Adrenal gland (tissue), 12 donors: ENCODE measurements around the gene SNURF. TPM values are rescaled to one million over a fixed set of nuclear protein-coding genes. Genes with fewer than 3 reads are reported as not detected.

ENCODE experiments used
- DNase-seq, 7 donors: peaks; one replicate each; pipeline ENCODE4 v3.0.0-alpha.2; 2019 to 2020
- H3K27ac ChIP-seq, 5 donors: fragments of 200-600 bp; sonication (generic) in 4 of 5; 1 replicate in 3 of 5; 2 replicates in 2 of 5; pipeline versions ENCODE4 v1.5.1 to v1.8.0; 2016 to 2020; ENCODE audit warnings: mild to moderate bottlenecking in 1 of 5
- H3K27me3 ChIP-seq: fragments of 200-600 bp; 2 replicates; pipeline ENCODE4 v1.8.0; 2021
- H3K36me3 ChIP-seq, 2 donors: fragments of 200-600 bp; replicated peaks in 1 of 2; 1 replicate in 1 of 2; 2 replicates in 1 of 2; pipeline versions ENCODE4 v1.5.1 to v1.8.0; 2018 to 2022
- H3K4me1 ChIP-seq, 2 donors: fragments of 200-600 bp; replicated peaks in 1 of 2; 1 replicate in 1 of 2; 2 replicates in 1 of 2; pipeline versions ENCODE4 v1.5.1 to v1.8.0; 2018 to 2021
- H3K4me3 ChIP-seq, 4 donors: fragments of 200-600 bp; sonication (generic) in 3 of 4; one replicate each; pipeline ENCODE4 v1.5.1; 2016 to 2018
- H3K9me3 ChIP-seq, 3 donors: fragments of 200-600 bp; sonication (generic) in 1 of 3; replicated peaks in 1 of 3; 1 replicate in 2 of 3; 2 replicates in 1 of 3; pipeline versions ENCODE4 v1.5.1 to v1.8.0; 2016 to 2021
- WGBS, 4 donors: extraction: QIAGEN DNeasy Blood & Tissue Kit in 2 of 4; methylation state at CpG; one replicate each; pipeline versions ENCODE4 v1.1.5 to v1.1.7; 2013 to 2017; 5-methylcytosine and 5-hydroxymethylcytosine counted together
- intact Hi-C, 2 donors: fragments of 100-400 bp; cut with DNase I; formaldehyde crosslinking; loops; one replicate each; pipeline versions ENCODE4 v1.14.1 to v1.15.0; 2022 to 2023
- polyA plus RNA-seq, 3 donors: library from polyadenylated mRNA; stranded (reverse); fragments of 200-250 nt in 2 of 3; fragments of 350-450 nt in 1 of 3; fragmentation: Illumina TruSeq in 1 of 3; extraction: RNeasy Lipid Tissue Mini Kit (QIAGEN cat#74804) in 1 of 3; gene quantifications; one replicate each; pipeline ENCODE4 v1.2.3, GENCODE V29; 2013 to 2014
- small RNA-seq, 2 donors: library from RNA; depleted of rRNA; stranded (forward); fragments of <200 nt; gene quantifications; one replicate each; pipeline ENCODE3, GENCODE V24; 2016
- total RNA-seq, 9 donors: library from RNA; depleted of rRNA in 4 of 9; stranded (reverse); fragments of >200 nt in 4 of 9; fragments of 120-200 nt in 1 of 9; fragmentation: NEBNext Ultra II Directional in 1 of 9; extraction: Animal tissue kit (Norgen Biotek cat#: 25700) in 1 of 9; gene quantifications; one replicate each; pipeline versions ENCODE4 v1.1.0 to v1.2.4, GENCODE V29; 2013 to 2023
- TF ChIP-seq, protein P1 (sequence below), 6 experiments: fragments of 450-650 bp in 4 of 6; fragments of 200-600 bp in 2 of 6; sonication (generic) in 1 of 6; IDR thresholded peaks; 1 replicate in 5 of 6; 2 replicates in 1 of 6; pipeline versions ENCODE4 v1.5.1 to v1.8.0; 2016 to 2021; ENCODE audit warnings: antibody characterized with exemption in 6 of 6, mild to moderate bottlenecking in 2 of 6, moderate library complexity in 1 of 6
- donor health status: healthy with polysubstance abuse.
- donor health status: Bipolar disorder and iron deficiency.
- donor health status: DM: yes; HTN: yes; CAD: no.
- donor health status: DM: no; HTN: no; CAD: no.
- donor health status: DM: no; HTN: no; CAD: no.
- donor health status: DM: yes; HTN: yes; CAD: no.

SNURF gene
- total and polyA plus RNA-seq, 12 donors, result 0.66 to 52.9 (median 15.6) TPM

DNA sequence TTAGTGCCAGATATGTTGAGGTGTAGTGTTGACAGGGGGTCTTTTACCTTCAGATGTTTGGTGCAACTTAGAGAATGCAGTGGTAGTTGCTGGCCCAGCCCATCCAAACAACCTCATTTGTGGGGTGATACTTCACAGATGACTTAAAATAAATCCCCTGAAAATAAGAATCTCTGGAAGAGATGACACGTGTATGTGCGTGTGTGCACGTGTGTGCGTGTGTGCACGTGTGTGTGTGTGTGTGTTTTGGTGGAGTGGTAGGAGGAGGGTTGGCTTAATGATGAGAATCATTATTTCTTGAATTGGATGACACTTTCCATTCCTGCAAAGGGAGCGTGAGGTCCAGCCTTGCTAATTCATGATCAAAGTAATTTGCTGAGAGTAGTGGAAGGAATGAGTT lies 31.9 kb downstream of the SNURF start:
- DNase-seq, result no peak
- Histone ChIP-seq H3K36me3 (peaks cover 0 to 17% of the 10 kb centered on the region in 2 donors), H3K4me3 (no peak overlapping the region), H3K27me3 (no peaks in the 10 kb centered on the region), H3K9me3 (no peaks in the 10 kb centered on the region), H3K4me1 (no peaks in the 10 kb centered on the region), H3K27ac (no peak overlapping the region)
- 74 to 93% (median 85%) methylated on average over 6 of the region's 6 CpGs for WGBS, 4 donors
- intact Hi-C loops, result loop anchor here in 1 of 2 donors (5.0 kb wide), 1 partner anchor 96 kb away; no protein-coding TSS in a partner anchor
- TF ChIP-seq, protein P1, sequence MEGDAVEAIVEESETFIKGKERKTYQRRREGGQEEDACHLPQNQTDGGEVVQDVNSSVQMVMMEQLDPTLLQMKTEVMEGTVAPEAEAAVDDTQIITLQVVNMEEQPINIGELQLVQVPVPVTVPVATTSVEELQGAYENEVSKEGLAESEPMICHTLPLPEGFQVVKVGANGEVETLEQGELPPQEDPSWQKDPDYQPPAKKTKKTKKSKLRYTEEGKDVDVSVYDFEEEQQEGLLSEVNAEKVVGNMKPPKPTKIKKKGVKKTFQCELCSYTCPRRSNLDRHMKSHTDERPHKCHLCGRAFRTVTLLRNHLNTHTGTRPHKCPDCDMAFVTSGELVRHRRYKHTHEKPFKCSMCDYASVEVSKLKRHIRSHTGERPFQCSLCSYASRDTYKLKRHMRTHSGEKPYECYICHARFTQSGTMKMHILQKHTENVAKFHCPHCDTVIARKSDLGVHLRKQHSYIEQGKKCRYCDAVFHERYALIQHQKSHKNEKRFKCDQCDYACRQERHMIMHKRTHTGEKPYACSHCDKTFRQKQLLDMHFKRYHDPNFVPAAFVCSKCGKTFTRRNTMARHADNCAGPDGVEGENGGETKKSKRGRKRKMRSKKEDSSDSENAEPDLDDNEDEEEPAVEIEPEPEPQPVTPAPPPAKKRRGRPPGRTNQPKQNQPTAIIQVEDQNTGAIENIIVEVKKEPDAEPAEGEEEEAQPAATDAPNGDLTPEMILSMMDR (IDR thresholded peaks at IDR 0.05), result no peak

Small RNA genes within 50 kb of the gene (small RNA-seq; reads per million reads assigned to genes)
- gene AC090602.1 (0 reads per million in 2 donors), gene AC124312.4 (0 reads per million in 2 donors), gene AC124312.5 (0 reads per million in 2 donors)

Other genes starting within 250 kb of the SNURF start
- gene SNRPN, start within 50 bp of the SNURF start, total RNA-seq, result 100 to 1,000 TPM; 181 to 394 (median 239) TPM
- 100 to 1,000 TPM; 164 to 238 (median 191) TPM for gene SNRPN, start within 50 bp of the SNURF start, polyA plus RNA-seq